HEK293 (cell line): Measurements from ENCODE around the gene NOG.

Experiments used
- HIC1 ChIP-seq: fragments of 450-650 bp; formaldehyde crosslinking; IDR thresholded peaks from 2 replicates; pipeline ENCODE4 v1.5.1; 2016; ENCODE audit warnings: missing biosample characterization, missing genetic modification characterization
- PBX3 ChIP-seq: sonication (generic); formaldehyde crosslinking; IDR thresholded peaks from 2 replicates; pipeline ENCODE4 v1.8.1; 2022; ENCODE audit warnings: mild to moderate bottlenecking, moderate library complexity, missing genetic modification reagents
- REPIN1 ChIP-seq: fragments of 450-650 bp; formaldehyde crosslinking; IDR thresholded peaks from 2 replicates; pipeline ENCODE4 v1.5.1; 2017; ENCODE audit warnings: missing biosample characterization, missing genetic modification characterization, low read depth
- SCRT2 ChIP-seq: fragments of 450-650 bp; formaldehyde crosslinking; IDR thresholded peaks from 2 replicates; pipeline ENCODE4 v1.5.1; 2016; ENCODE audit warnings: missing biosample characterization, missing genetic modification characterization
- ZBTB7A ChIP-seq: fragments of 450-650 bp; formaldehyde crosslinking; IDR thresholded peaks from 2 replicates; pipeline ENCODE4 v1.5.1; 2016; ENCODE audit warnings: low read depth, missing biosample characterization, missing genetic modification characterization
- ZNF121 ChIP-seq: fragments of 450-650 bp; formaldehyde crosslinking; IDR thresholded peaks from 2 replicates; pipeline ENCODE4 v1.5.1; 2016; ENCODE audit warnings: missing biosample characterization, missing genetic modification characterization
- ZNF138 ChIP-seq: fragments of 450-650 bp; formaldehyde crosslinking; IDR thresholded peaks from 2 replicates; pipeline ENCODE4 v1.5.1; 2016; ENCODE audit warnings: missing biosample characterization, missing genetic modification characterization, borderline replicate concordance
- ZNF211 ChIP-seq: fragments of 450-650 bp; formaldehyde crosslinking; IDR thresholded peaks from 2 replicates; pipeline ENCODE4 v1.5.1; 2016; ENCODE audit warnings: low read depth, missing biosample characterization, missing genetic modification characterization
- TF ChIP-seq, protein P1 (sequence below): fragments of 450-650 bp; formaldehyde crosslinking; IDR thresholded peaks from 2 replicates; pipeline ENCODE4 v1.5.1; 2016; ENCODE audit warnings: missing biosample characterization, missing genetic modification characterization
- TF ChIP-seq, protein P2 (sequence below): fragments of 450-650 bp; formaldehyde crosslinking; IDR thresholded peaks from 2 replicates; pipeline ENCODE4 v1.5.1; 2017; ENCODE audit warnings: missing biosample characterization, mild to moderate bottlenecking, missing genetic modification characterization, moderate library complexity
- TF ChIP-seq, protein P3 (sequence below): fragments of 450-650 bp; formaldehyde crosslinking; IDR thresholded peaks from 2 replicates; pipeline ENCODE4 v1.5.1; 2017; ENCODE audit warnings: missing biosample characterization, missing genetic modification characterization

DNA sequence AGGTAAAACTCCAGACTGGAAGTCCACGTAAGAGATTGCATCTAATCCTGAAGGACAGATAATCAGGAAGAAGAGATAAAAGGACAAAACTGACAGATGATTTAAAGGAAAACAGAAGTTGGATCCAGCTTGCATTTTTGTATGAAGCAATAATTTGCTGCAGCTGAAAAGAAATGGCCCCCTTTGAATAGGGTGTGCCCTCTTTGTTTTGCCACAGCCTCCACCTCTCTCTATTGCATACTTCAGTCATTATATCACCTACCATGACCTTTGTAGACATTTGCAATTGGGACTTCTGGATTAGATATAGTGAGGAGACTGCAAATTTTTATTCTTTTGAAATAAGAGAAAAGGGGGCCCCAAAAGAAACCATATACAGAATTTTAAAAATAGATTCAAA, 8.1 kb downstream of the NOG start:
- TF ChIP-seq ZNF211 (tag by site-specific recombination): no peak
- TF ChIP-seq, protein P1, sequence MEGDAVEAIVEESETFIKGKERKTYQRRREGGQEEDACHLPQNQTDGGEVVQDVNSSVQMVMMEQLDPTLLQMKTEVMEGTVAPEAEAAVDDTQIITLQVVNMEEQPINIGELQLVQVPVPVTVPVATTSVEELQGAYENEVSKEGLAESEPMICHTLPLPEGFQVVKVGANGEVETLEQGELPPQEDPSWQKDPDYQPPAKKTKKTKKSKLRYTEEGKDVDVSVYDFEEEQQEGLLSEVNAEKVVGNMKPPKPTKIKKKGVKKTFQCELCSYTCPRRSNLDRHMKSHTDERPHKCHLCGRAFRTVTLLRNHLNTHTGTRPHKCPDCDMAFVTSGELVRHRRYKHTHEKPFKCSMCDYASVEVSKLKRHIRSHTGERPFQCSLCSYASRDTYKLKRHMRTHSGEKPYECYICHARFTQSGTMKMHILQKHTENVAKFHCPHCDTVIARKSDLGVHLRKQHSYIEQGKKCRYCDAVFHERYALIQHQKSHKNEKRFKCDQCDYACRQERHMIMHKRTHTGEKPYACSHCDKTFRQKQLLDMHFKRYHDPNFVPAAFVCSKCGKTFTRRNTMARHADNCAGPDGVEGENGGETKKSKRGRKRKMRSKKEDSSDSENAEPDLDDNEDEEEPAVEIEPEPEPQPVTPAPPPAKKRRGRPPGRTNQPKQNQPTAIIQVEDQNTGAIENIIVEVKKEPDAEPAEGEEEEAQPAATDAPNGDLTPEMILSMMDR (tag by site-specific recombination): no peak
- no peak for TF ChIP-seq ZNF121 (tag by site-specific recombination)
- no peak for TF ChIP-seq HIC1
- TF ChIP-seq, protein P2, sequence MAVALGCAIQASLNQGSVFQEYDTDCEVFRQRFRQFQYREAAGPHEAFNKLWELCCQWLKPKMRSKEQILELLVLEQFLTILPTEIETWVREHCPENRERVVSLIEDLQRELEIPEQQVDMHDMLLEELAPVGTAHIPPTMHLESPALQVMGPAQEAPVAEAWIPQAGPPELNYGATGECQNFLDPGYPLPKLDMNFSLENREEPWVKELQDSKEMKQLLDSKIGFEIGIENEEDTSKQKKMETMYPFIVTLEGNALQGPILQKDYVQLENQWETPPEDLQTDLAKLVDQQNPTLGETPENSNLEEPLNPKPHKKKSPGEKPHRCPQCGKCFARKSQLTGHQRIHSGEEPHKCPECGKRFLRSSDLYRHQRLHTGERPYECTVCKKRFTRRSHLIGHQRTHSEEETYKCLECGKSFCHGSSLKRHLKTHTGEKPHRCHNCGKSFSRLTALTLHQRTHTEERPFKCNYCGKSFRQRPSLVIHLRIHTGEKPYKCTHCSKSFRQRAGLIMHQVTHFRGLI (tag by site-specific recombination): no peak
- no peak for TF ChIP-seq ZBTB7A (tag by site-specific recombination)
- no peak for TF ChIP-seq PBX3
- TF ChIP-seq REPIN1 (tag by site-specific recombination): no peak
- no peak for TF ChIP-seq SCRT2
- TF ChIP-seq ZNF138 (tag by site-specific recombination): no peak
- TF ChIP-seq, protein P3, sequence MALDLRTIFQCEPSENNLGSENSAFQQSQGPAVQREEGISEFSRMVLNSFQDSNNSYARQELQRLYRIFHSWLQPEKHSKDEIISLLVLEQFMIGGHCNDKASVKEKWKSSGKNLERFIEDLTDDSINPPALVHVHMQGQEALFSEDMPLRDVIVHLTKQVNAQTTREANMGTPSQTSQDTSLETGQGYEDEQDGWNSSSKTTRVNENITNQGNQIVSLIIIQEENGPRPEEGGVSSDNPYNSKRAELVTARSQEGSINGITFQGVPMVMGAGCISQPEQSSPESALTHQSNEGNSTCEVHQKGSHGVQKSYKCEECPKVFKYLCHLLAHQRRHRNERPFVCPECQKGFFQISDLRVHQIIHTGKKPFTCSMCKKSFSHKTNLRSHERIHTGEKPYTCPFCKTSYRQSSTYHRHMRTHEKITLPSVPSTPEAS: no peak
